Stimulated activated naive CD8-positive, alpha-beta T cell treated with anti-CD3 and anti-CD28 coated beads, Interleukin-15, amount 100 ng/mL, for 72 hours (primary cell): Measurements from ENCODE around the gene FAM216A.
A peak's percentile ranks its signal among the peaks of the same experiment; 100 is the strongest.
"Not testable (repeated sequence)": the region's sequence is repeated elsewhere in the genome, so short reads cannot be mapped to it uniquely, and the experiment has no call there.

Experiments used
- ATAC-seq: fragments of 150-1000 bp; cut with Tn5 transposase; 2 replicates; pipeline ENCODE4 v1.10.0; 2021; ENCODE audit warnings: mild to moderate bottlenecking, moderate library complexity
- DNase-seq, 2 donors: peaks; one replicate each; pipeline ENCODE4 v3.0.0; 2021 to 2022
- H3K27ac Mint-ChIP-seq, 2 donors: one replicate each; pipeline ENCODE4 v1.8.0; 2022; ENCODE audit warnings: mild to moderate bottlenecking in 2 of 2, mixed read lengths in 2 of 2, moderate library complexity in 2 of 2
- H3K27me3 Mint-ChIP-seq: one replicate; pipeline ENCODE4 v1.8.0; 2022; ENCODE audit warnings: mixed read lengths
- H3K4me1 Mint-ChIP-seq: one replicate; pipeline ENCODE4 v1.8.0; 2022; ENCODE audit warnings: mild to moderate bottlenecking, mixed read lengths
- H3K4me3 Mint-ChIP-seq, 2 donors: one replicate each; pipeline ENCODE4 v1.8.0; 2022; ENCODE audit warnings: mild to moderate bottlenecking in 2 of 2, mixed read lengths in 2 of 2, moderate library complexity in 1 of 2
- H3K9me3 Mint-ChIP-seq, 2 donors: one replicate each; pipeline ENCODE4 v1.8.0; 2022; ENCODE audit warnings: mixed read lengths in 2 of 2

Gene FAM216A

GRCh38 chr12:110520876-110521712, 52.4 kb downstream of the FAM216A start:
- peak overlapping the region in 1 of 2 donors; percentile 19 for H3K27ac Mint-ChIP-seq
- not testable (repeated sequence) for ATAC-seq, H3K4me1 Mint-ChIP-seq, H3K27me3 Mint-ChIP-seq, DNase-seq, H3K9me3 Mint-ChIP-seq, H3K4me3 Mint-ChIP-seq

- Mint-ChIP-seq H3K9me3 (no peaks in the 10 kb centered on the region), H3K27ac (peak overlapping the region in 1 of 2 donors; percentile 11), H3K27me3 (no peaks in the 10 kb centered on the region), H3K4me3 (no peak overlapping the region), H3K4me1 (peaks cover 38% of the 10 kb centered on the region)
- ATAC-seq, result no peak
- DNase-seq, result no peak
Observed at GRCh38 chr12:110528277-110528839, 59.7 kb downstream of the FAM216A start.

- DNase-seq (no peak), ATAC-seq (no peak)
- Mint-ChIP-seq H3K4me1 (peaks cover 54% of the 10 kb centered on the region), H3K4me3 (no peak overlapping the region), H3K27me3 (no peaks in the 10 kb centered on the region), H3K9me3 (no peaks in the 10 kb centered on the region), H3K27ac (no peak overlapping the region)
Observed at GRCh38 chr12:110530511-110530910, 61.9 kb downstream of the FAM216A start.

- Mint-ChIP-seq H3K4me3 (peak overlapping the region; percentile 10 to 32), H3K9me3 (no peaks in the 10 kb centered on the region), H3K4me1 (peaks cover 62% of the 10 kb centered on the region), H3K27me3 (no peaks in the 10 kb centered on the region), H3K27ac (peak overlapping the region; percentile 25 to 61)
- DNase-seq (no peak), ATAC-seq (peak; percentile 92)
Observed at GRCh38 chr12:110531741-110532333, 63.2 kb downstream of the FAM216A start.

- Mint-ChIP-seq H3K4me3 (no peak overlapping the region), H3K27me3 (no peaks in the 10 kb centered on the region), H3K27ac (no peak overlapping the region), H3K9me3 (no peaks in the 10 kb centered on the region), H3K4me1 (peaks cover 70% of the 10 kb centered on the region)
- no peak for DNase-seq
- ATAC-seq, result no peak
Observed at GRCh38 chr12:110532644-110533043, 64.0 kb downstream of the FAM216A start.

- H3K9me3 Mint-ChIP-seq, result no peaks in the 10 kb centered on the region
- no peak for ATAC-seq
- H3K4me3 Mint-ChIP-seq, result no peak overlapping the region
- H3K4me1 Mint-ChIP-seq, result peaks cover 73% of the 10 kb centered on the region
- no peaks in the 10 kb centered on the region for H3K27me3 Mint-ChIP-seq
- DNase-seq, result no peak
- H3K27ac Mint-ChIP-seq, result no peak overlapping the region
Observed at GRCh38 chr12:110533607-110534006, 65.0 kb downstream of the FAM216A start.

GRCh38 chr12:110534811-110535210, 66.2 kb downstream of the FAM216A start:
- H3K4me3 Mint-ChIP-seq, result no peak overlapping the region
- ATAC-seq, result no peak
- H3K4me1 Mint-ChIP-seq, result peaks cover 69% of the 10 kb centered on the region
- peak overlapping the region in 1 of 2 donors; percentile 19 for H3K27ac Mint-ChIP-seq
- no peaks in the 10 kb centered on the region for H3K9me3 Mint-ChIP-seq
- H3K27me3 Mint-ChIP-seq, result no peaks in the 10 kb centered on the region
- DNase-seq, result no peak

- H3K4me3 Mint-ChIP-seq, result no peak overlapping the region
- no peak overlapping the region for H3K27ac Mint-ChIP-seq
- H3K9me3 Mint-ChIP-seq, result no peaks in the 10 kb centered on the region
- ATAC-seq (no peak), DNase-seq (no peak)
- H3K27me3 Mint-ChIP-seq, result no peaks in the 10 kb centered on the region
- H3K4me1 Mint-ChIP-seq, result peaks cover 55% of the 10 kb centered on the region
Observed at GRCh38 chr12:110536834-110537604, 68.4 kb downstream of the FAM216A start.

- Mint-ChIP-seq H3K4me3 (no peak overlapping the region), H3K27ac (no peak overlapping the region), H3K27me3 (no peaks in the 10 kb centered on the region), H3K9me3 (no peaks in the 10 kb centered on the region), H3K4me1 (peaks cover 49% of the 10 kb centered on the region)
- no peak for ATAC-seq
- DNase-seq, result no peak
Observed at GRCh38 chr12:110537605-110538409, 69.2 kb downstream of the FAM216A start.

GRCh38 chr12:110538869-110539622, 70.4 kb downstream of the FAM216A start:
- Mint-ChIP-seq H3K4me3 (no peak overlapping the region), H3K27ac (peak overlapping the region; percentile 49 to 71), H3K9me3 (no peaks in the 10 kb centered on the region), H3K27me3 (no peaks in the 10 kb centered on the region), H3K4me1 (peaks cover 51% of the 10 kb centered on the region)
- DNase-seq (no peak), ATAC-seq (no peak)
